ENCODE measurements around the gene KAT2A.

Gene KAT2A

DNA sequence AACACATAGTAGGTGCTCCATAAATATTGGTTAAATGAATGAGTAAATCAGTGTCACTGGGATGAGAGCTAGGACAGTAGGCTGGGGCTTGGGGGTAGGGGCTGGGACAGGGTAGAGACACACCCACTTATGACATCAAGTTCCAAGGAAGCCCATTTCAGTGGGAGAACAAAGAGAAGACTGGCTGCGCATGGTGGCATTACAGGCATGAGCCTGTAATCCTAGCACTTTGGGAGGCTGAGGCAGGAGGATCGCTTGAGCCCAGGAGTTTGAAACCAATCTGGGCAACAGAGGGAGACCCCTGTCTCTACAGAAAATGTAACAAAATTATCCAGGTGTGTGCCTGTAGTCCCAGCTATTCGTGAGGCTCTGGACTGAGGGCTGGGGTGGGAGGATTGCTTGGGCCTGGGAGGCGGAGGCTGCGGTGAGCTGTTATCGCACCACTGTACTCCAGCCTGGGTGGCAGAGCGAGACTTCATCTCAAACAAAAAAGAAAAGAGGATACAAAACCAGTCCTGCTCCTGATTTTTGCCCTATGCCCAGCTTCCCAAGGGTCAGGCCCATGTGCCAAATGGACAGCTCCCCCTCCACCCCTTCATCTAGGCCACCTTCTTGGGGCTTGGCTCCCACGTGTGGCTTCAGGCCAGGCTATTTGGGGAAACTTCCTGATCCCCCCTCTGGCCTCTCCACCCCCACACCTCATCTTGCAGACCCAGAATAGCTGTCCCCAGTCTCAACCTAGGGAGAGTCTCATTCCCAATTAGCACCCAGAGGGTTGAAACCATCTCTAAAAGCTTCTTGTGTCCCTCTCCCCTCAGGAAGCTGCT is 30.0 kb downstream of the KAT2A start:
- no peak overlapping the region for H3K4me3 ChIP-seq (ENCODE audit: low read depth, low read length)
- no peak for DNase-seq (ENCODE audit: low read depth)
- TF ChIP-seq, protein P1, sequence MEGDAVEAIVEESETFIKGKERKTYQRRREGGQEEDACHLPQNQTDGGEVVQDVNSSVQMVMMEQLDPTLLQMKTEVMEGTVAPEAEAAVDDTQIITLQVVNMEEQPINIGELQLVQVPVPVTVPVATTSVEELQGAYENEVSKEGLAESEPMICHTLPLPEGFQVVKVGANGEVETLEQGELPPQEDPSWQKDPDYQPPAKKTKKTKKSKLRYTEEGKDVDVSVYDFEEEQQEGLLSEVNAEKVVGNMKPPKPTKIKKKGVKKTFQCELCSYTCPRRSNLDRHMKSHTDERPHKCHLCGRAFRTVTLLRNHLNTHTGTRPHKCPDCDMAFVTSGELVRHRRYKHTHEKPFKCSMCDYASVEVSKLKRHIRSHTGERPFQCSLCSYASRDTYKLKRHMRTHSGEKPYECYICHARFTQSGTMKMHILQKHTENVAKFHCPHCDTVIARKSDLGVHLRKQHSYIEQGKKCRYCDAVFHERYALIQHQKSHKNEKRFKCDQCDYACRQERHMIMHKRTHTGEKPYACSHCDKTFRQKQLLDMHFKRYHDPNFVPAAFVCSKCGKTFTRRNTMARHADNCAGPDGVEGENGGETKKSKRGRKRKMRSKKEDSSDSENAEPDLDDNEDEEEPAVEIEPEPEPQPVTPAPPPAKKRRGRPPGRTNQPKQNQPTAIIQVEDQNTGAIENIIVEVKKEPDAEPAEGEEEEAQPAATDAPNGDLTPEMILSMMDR (conservative IDR thresholded peaks at IDR 0.05; ENCODE audit: low read depth, low read length) = no peak

DNA sequence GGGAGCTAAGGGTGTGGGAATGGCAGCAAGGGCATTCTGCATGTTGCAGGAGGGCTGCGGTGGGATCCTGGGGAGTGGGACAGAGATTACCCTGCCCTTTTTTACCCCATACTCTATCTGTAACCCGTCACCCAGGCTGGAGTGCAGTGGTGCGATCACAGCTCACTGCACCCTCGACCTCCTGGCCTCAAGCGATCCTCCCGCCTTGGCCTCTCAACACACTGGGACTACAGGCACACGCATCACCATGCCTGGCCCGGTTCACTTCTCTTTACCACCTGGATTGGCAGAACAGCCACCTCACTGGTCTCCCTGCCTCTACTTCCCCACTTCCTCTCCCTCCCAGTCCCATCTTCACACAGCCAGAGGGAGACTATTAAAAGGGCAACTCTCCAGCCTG is 32.4 kb downstream of the KAT2A start:
- TF ChIP-seq, protein P1 (conservative IDR thresholded peaks at IDR 0.05; ENCODE audit: low read depth, low read length) = no peak
- DNase-seq (ENCODE audit: low read depth) = no peak
- no peak overlapping the region for H3K4me3 ChIP-seq (ENCODE audit: low read depth, low read length)

DNA sequence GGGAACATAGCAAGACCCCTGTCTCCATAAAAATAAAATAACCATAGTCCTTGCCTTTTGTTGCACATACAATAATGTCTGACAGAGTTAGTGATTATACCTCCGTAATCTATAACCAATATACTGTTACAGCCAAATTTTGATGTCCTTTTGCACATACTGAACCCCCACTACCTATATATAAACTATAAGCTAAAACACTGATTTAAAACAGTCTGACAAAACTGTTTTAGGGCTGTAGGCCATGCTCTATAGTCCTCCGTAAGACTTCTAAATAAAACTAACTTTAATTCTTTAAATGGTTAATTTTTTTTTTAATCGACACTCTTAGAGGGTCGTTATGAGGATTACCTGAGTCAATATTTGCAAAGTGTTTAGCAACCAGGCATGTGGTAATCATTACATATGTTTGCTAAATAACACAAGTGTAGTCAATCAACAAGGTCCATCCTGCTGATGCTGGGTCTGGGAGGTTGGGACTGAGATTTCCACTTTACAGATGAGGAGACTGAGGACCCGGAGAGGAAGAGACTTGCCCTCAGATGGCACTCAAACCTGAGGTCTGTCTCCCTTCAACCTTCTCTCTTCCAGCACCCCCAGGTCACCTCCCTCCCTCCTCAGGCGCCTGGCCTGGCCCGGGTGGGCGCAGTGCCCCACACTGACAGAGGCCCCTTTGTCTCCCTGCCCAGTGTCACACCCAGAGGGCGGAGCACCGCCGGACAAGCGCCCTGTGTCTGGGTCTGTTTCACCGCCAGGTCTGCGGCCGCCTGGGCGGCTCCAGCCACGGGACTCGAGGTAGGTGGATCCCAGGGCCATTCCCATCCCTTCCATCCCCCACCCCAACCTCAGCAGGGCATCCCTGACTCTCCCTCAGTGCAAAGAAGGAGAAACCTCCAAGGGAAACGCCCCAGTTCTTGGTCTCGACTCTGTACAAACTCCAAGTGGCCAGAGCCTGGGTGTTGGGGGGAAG is 33.1 kb downstream of the KAT2A start:
- DNase-seq (ENCODE audit: low read depth) = no peak
- no peak overlapping the region for H3K4me3 ChIP-seq (ENCODE audit: low read depth, low read length)
- TF ChIP-seq, protein P1 (conservative IDR thresholded peaks at IDR 0.05; ENCODE audit: low read depth, low read length) = no peak

DNA sequence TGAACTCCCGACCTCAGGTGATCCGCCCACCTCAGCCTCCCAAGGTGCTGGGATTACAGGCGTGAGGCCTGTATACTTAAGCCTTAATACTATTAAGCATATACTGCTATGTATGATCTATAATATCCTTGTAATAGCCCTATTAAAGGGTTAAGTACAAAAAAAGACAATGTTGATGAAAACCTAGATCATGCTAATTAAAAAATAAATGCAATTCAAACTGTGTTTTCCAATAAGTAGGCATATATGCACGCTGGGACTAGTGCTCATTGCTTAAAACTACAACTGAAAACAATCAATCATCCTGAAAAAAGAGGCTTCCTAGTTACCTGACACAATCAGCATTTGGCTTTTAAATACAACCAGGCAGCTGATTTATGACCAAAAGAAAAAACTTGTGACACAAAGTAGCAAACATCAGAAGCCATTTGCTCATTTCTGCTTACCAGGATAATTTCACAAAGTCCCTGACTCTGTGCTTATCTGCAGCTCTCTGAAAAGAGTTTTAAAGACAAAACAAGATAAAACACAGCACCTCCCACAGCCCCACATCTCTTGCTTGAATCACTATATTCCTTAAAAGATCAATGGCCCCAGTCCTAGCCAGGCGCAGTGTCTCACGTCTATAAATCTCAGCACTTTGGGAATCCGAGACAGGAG is 34.0 kb downstream of the KAT2A start:
- no peak overlapping the region for H3K4me3 ChIP-seq (ENCODE audit: low read depth, low read length)
- TF ChIP-seq, protein P1 (conservative IDR thresholded peaks at IDR 0.05; ENCODE audit: low read depth, low read length) = no peak
- DNase-seq (ENCODE audit: low read depth) = no peak

DNA sequence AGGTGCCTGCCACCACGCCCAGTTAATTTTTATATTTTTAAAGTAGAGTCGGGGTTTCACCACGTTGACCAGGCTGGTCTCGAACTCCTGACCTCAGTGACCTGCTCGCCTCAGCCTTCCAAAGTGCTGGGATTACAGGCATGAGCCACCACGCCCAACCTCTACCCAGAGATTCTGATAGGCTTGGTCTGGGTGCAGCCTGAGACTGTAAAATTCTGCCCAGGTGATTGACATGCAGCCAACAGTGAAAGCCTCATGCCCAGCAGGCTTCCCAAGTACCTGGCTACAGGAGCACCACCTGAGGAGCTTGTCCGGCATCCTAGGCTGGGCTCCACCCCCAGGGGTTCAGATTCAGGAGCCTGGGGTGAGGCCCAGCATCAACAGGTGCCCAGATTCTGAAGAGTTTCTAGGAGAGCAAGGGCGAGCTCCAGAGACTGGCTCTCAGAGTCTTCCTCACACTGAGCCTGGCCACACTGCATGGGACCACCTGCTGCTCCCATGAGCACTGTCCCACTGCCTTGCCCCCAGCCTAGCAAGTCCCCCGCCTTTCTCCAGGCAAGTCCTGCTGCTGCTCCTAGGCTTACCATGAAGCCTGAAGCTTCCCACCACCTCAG is 39.5 kb downstream of the KAT2A start:
- no peak overlapping the region for H3K4me3 ChIP-seq (ENCODE audit: low read depth, low read length)
- TF ChIP-seq, protein P1 (conservative IDR thresholded peaks at IDR 0.05; ENCODE audit: low read depth, low read length) = no peak
- no peak for DNase-seq (ENCODE audit: low read depth)

DNA sequence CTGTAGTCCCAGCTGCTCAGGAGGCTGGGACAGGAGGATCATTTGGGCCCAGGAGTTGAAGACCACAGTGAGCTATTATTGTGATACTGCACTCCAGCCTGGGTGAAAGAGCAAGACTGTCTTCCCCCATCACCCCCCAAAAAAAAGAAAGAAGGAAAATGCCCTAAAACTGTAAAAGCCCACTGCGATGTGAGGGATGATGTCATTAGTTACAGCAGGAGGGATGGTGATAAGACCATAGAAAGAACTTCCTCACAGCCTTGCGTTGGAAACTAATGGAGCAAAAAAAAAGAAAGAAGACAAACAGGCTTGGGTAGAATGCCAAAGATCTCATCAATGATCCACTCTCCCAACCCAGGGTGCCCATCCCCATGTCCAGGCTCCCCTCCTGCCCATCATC is 41.6 kb downstream of the KAT2A start:
- DNase-seq (ENCODE audit: low read depth) = no peak
- TF ChIP-seq, protein P1 (conservative IDR thresholded peaks at IDR 0.05; ENCODE audit: low read depth, low read length) = no peak
- no peak overlapping the region for H3K4me3 ChIP-seq (ENCODE audit: low read depth, low read length)

All from choroid plexus epithelial cell (primary cell).